IPS DF 6.9 (cell line): ENCODE measurements around the gene SCIN.

Experiments
- DNase-seq: peaks from one replicate; pipeline ENCODE4 v3.0.0-alpha.2; 2013; ENCODE audit warnings: low read depth, low spot score
- H3K27ac ChIP-seq: one replicate; pipeline ENCODE4 v1.5.1; 2013; ENCODE audit warnings: low read length, control low read depth
- H3K27me3 ChIP-seq: 2 replicates; pipeline ENCODE4 v1.6.1; 2013; ENCODE audit warnings: mild to moderate bottlenecking, low read length; ENCODE audit not compliant: control insufficient read depth, insufficient read depth
- H3K36me3 ChIP-seq: 2 replicates; pipeline ENCODE4 v1.6.1; 2013; ENCODE audit warnings: low read length; ENCODE audit not compliant: control insufficient read depth, insufficient read depth
- H3K4me1 ChIP-seq: 2 replicates; pipeline ENCODE4 v1.6.1; 2013; ENCODE audit warnings: low read length; ENCODE audit not compliant: control insufficient read depth, insufficient read depth
- H3K4me3 ChIP-seq: 2 replicates; pipeline ENCODE4 v1.5.1; 2013; ENCODE audit warnings: mild to moderate bottlenecking, low read length
- H3K9me3 ChIP-seq: 2 replicates; pipeline ENCODE4 v1.6.1; 2013; ENCODE audit warnings: low read length, inconsistent platforms; ENCODE audit not compliant: control insufficient read depth, insufficient read depth
- WGBS: extraction: QIAGEN DNeasy Blood & Tissue Kit; methylation state at CpG from one replicate; pipeline ENCODE4 v1.1.7; 2013; ENCODE audit warnings: mixed read lengths, missing lambda C conversion rate; ENCODE audit not compliant: insufficient read length, insufficient coverage; 5-methylcytosine and 5-hydroxymethylcytosine counted together

SCIN gene

DNA sequence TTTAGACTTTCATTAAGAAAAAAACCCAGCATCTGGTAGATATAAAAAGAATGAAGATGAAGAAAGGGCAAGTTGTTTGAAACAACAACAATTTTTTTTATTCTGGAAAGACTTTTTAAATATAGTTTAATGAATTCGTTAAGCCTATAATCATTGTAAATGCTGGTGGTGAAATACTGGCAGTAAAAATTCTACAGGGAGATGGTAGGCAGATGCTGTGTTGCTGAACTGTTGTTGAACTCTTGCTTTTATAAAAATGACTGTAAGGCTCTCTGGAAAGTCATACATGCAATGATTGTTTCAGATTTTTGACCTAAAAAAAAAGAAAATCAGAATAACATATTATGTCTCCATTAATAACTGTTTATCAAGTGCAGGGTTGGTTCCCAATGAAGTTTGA, 39.0 kb downstream of the SCIN start:
- Histone ChIP-seq H3K27me3 (no peaks in the 10 kb centered on the region), H3K36me3 (no peaks in the 10 kb centered on the region), H3K4me1 (no peaks in the 10 kb centered on the region), H3K9me3 (no peaks in the 10 kb centered on the region), H3K4me3 (no peak overlapping the region), H3K27ac (no peak overlapping the region)
- no CpG with 5 or more reads among the region's 1 CpG for WGBS
- DNase-seq = no peak

DNA sequence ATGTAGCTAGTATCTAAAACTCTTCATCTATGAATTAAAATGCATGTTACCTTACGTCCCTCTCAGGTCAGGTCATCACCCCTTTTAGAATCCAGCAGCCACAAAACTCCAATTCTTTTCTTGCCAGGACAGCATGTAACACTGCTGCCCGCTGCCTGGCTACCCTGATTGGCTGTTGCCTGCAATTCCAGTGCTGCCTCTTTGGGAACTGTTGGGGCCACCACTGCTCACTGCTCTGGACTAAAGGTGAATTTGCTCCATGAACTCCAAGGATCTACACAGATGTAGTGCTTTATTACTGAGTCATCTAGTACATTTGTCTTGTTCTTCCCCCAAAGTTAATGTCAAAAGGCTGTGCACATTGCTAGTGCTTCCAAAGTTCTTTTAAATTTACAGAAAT, 40.4 kb downstream of the SCIN start:
- Histone ChIP-seq H3K9me3 (no peaks in the 10 kb centered on the region), H3K27ac (no peak overlapping the region), H3K36me3 (no peaks in the 10 kb centered on the region), H3K4me3 (no peak overlapping the region), H3K4me1 (no peaks in the 10 kb centered on the region), H3K27me3 (no peaks in the 10 kb centered on the region)
- DNase-seq = no peak
- no CpG with 5 or more reads among the region's 2 CpGs for WGBS

DNA sequence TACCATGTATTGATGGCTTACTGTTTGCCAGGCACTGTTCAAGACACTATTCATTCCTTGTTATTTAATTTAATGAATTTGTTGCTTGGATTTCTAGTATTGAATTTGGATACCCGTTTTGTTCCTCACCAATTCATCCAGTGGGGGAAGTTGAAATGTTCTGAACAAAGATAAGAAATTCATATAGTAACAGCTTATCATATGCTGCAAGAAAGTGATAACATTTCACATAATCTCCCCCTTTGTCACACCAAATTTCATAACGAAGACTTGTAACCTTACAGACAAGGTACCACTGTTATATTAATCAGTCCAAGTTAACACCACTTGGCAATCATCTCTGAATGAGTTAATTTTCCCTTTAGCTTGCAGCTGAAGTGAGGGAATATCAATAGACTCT, 42.1 kb downstream of the SCIN start:
- DNase-seq = no peak
- no peaks in the 10 kb centered on the region for H3K9me3 ChIP-seq
- H3K4me3 ChIP-seq = no peak overlapping the region
- no peaks in the 10 kb centered on the region for H3K36me3 ChIP-seq
- H3K27ac ChIP-seq = no peak overlapping the region
- WGBS = no CpG with 5 or more reads among the region's 2 CpGs
- no peaks in the 10 kb centered on the region for H3K27me3 ChIP-seq
- H3K4me1 ChIP-seq = no peaks in the 10 kb centered on the region

DNA sequence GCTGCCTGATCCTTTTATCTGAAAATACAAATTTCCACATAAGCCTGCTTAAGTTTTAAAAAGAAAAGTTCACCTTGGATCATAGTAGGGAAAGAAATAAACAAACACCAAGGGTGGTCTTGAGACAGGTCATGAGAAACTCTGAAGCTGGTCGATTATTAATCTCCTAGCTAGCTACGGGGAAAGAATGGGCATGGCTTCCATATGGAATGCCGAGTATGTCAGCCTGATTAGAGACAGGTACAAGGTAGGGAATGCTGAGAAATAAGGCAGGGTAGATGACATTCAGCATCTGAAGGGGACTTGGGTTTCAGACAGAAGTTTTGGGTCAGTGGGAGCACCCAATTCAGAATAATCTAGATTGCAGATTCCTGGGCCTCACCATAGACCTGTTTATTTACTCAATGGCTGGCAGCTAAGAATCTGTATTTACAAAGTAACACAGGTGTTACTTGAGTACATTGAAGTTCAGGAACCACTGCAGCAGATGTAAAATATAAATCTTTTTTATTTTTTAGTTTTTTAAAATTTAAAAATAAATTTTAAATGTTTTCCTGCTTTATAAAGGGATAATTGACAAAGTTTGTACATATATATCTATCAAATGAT, 49.0 kb downstream of the SCIN start:
- Histone ChIP-seq H3K4me1 (0 out of 2 replicates have a peak, but pooled peaks cover 1% of the 10 kb centered on the region), H3K27me3 (no peaks in the 10 kb centered on the region), H3K4me3 (no peak overlapping the region), H3K27ac (no peak overlapping the region), H3K9me3 (no peaks in the 10 kb centered on the region), H3K36me3 (no peaks in the 10 kb centered on the region)
- no peak for DNase-seq
- WGBS = no CpG with 5 or more reads among the region's 3 CpGs

DNA sequence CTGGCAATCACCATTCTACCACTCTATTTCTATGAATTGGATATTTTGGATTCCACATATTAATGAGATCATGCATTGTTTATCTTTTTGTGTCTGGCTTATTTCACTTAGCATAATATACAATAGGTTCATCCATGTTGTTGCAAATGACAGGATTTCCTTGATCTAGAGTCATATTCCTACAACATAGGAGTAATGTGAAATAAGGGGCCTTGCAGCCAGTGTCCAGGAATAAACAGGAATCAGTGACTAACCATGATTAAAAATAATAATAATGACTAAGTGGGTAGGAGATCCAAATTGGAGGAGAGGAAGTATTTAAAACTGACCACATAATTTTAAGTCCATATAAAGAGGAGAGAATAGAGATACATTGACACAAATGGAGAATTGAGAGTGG, 49.9 kb downstream of the SCIN start:
- Histone ChIP-seq H3K9me3 (no peaks in the 10 kb centered on the region), H3K4me3 (no peak overlapping the region), H3K4me1 (0 out of 2 replicates have a peak, but pooled peaks cover 1% of the 10 kb centered on the region), H3K27me3 (no peaks in the 10 kb centered on the region), H3K27ac (no peak overlapping the region), H3K36me3 (no peaks in the 10 kb centered on the region)
- no peak for DNase-seq

DNA sequence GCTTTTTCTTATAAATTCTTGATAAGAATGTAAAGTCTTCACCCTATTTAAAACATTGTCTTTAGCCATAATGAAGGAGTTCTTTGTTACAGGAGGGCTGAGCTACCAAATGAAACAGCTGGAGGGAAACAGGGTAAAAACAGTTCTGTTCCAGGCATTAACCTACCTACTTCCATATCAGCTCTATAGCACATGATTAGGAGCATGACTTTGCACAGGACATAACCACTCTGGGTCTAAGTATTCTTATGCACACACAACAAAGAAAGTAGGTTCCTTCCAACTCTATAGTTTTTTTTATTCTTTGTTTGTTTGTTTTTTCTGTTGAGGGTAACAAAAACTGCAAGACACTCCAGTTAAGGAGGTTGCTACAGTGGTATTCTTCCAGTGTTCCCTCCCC, 52.7 kb downstream of the SCIN start:
- H3K36me3 ChIP-seq = no peaks in the 10 kb centered on the region
- H3K27me3 ChIP-seq = no peaks in the 10 kb centered on the region
- DNase-seq = no peak
- H3K4me1 ChIP-seq = 0 out of 2 replicates have a peak, but pooled peaks cover 1% of the 10 kb centered on the region
- no peaks in the 10 kb centered on the region for H3K9me3 ChIP-seq
- no peak overlapping the region for H3K27ac ChIP-seq
- H3K4me3 ChIP-seq = no peak overlapping the region

DNA sequence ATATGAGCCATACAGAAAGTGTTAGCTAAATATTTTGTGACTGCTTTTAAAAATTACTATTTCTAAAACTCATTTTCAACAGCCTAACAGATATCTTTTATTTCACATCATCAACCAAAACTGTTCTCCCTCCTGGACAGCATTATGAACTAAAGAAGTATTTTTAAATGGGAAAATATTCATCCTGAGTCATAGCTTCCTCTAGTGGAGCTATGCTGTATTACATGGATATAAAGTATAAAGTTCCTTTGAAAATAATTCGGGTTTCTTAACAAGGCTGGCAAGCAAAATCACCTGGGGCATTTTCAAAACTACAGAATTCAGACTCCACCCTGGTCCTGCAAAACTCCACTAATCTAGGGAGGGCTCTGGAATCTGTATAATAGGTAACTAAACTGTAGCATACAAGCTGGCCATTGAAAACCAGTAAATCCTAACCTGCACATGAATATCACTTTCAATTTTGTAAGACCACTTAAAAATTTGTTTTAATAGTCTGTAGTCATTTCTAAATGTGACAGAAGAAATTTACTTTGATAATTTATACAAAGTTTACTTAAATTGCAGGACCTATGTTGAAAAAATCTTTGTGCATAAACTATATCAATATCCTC, 53.5 kb downstream of the SCIN start:
- no CpG with 5 or more reads among the region's 1 CpG for WGBS
- no peak overlapping the region for H3K4me3 ChIP-seq
- no peaks in the 10 kb centered on the region for H3K27me3 ChIP-seq
- 0 out of 2 replicates have a peak, but pooled peaks cover 1% of the 10 kb centered on the region for H3K4me1 ChIP-seq
- DNase-seq = no peak
- no peaks in the 10 kb centered on the region for H3K9me3 ChIP-seq
- H3K36me3 ChIP-seq = no peaks in the 10 kb centered on the region
- no peak overlapping the region for H3K27ac ChIP-seq

DNA sequence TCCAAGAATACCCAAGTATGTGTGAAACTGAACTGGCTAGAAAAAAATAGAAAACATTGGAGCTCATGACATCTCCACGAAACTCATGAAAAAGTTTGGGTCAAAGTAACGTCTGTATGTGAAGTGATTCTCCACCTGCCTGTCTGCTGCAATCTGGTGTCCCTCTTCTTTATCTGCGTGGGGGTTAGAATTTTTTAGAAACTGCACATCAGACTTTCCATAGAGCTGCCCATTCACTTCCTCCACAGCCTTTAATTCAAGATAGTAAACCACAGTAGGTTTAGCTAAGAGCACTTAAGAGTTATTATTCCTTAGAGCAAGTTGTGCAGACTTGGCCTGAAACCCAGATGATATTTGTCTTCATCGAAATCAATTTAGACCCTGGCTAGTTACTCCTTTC, 55.3 kb downstream of the SCIN start:
- no peak overlapping the region for H3K27ac ChIP-seq
- H3K4me1 ChIP-seq = no peaks in the 10 kb centered on the region
- no peak overlapping the region for H3K4me3 ChIP-seq
- H3K27me3 ChIP-seq = no peaks in the 10 kb centered on the region
- DNase-seq = no peak
- H3K9me3 ChIP-seq = no peaks in the 10 kb centered on the region
- no peaks in the 10 kb centered on the region for H3K36me3 ChIP-seq
- no CpG with 5 or more reads among the region's 4 CpGs for WGBS

DNA sequence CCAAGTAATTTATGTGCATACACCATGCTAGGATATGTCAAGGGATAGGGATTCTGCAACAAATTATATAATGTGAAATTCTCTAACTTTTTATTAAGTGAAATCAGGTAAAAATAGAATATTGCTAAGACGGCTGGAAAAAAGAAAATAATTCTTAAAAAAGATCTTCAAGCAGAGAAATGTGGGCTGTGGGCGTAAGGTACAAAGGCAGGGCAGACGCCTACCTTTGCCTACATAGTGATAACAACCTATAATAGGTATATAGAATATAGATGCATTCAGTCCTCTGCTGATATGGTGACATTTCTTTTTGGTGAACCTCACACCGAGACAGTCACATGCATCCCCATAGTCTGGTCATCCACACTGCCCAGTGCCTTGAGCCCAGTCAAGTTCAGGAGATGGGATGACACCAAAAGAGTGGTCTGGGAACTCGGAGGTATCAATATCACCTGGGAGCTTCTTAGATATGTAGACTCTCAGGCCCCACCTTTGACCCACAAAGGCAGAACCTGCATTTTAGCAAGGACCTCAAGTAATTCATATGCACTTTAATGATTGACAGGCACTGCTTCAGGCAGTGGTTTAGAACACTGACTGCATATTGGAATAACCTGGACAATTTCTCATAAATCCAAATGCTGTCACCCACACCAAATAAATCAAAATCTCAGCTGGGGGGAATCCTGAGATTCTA, 59.4 kb downstream of the SCIN start:
- no peaks in the 10 kb centered on the region for H3K27me3 ChIP-seq
- H3K4me1 ChIP-seq = no peaks in the 10 kb centered on the region
- H3K36me3 ChIP-seq = no peaks in the 10 kb centered on the region
- no peak overlapping the region for H3K27ac ChIP-seq
- no peak for DNase-seq
- no CpG with 5 or more reads among the region's 5 CpGs for WGBS
- H3K9me3 ChIP-seq = no peaks in the 10 kb centered on the region
- H3K4me3 ChIP-seq = no peak overlapping the region

DNA sequence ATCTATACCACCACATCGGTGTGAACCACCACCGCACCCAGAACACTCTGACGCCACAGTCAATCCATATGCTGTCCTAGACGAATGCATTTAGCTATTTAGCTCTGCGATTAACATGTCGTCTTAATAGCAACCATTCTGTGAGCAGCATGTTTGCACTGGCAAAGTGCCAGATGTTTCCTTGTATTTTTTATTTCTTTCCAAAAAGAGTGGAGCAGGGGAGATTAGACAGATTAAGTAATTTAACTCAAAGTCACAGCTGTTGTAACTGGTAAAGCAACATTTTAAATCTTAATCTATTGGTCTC, 59.9 kb downstream of the SCIN start:
- Histone ChIP-seq H3K4me1 (no peaks in the 10 kb centered on the region), H3K27ac (no peak overlapping the region), H3K9me3 (no peaks in the 10 kb centered on the region), H3K4me3 (no peak overlapping the region), H3K36me3 (no peaks in the 10 kb centered on the region), H3K27me3 (no peaks in the 10 kb centered on the region)
- no peak for DNase-seq
- no CpG with 5 or more reads among the region's 6 CpGs for whole genome bisulfite sequencing

DNA sequence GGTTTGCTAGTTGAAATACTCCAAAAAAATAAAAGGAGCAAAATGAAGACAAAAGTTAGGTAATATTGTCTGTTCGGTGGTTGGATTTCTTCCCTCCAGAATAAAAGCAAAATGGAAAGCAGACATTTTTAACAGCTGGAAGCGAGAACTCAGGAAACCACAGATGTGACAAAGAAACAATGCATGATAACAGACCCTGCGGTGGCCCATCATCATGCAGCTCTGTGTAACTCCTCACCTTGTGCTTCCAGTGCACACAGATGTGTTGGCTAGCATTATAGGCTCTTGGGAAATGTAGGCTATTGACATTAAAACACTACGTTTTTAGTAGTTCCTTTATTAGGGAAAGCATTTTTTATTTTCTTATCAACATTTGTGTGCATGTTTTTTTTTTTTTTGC, 63.1 kb downstream of the SCIN start:
- no peaks in the 10 kb centered on the region for H3K9me3 ChIP-seq
- H3K4me1 ChIP-seq = no peaks in the 10 kb centered on the region
- no peak for DNase-seq
- H3K4me3 ChIP-seq = no peak overlapping the region
- H3K27ac ChIP-seq = no peak overlapping the region
- H3K27me3 ChIP-seq = no peaks in the 10 kb centered on the region
- WGBS = no CpG with 5 or more reads among the region's 4 CpGs
- no peaks in the 10 kb centered on the region for H3K36me3 ChIP-seq
